ENCODE data around the gene SLC7A6OS. TPM values are rescaled to one million over a fixed set of nuclear protein-coding genes. Genes with fewer than 3 reads are reported as not detected.

The SLC7A6OS gene
- total RNA-seq, 1 experiment from 2014 or later: 16.4 TPM

GRCh38 chr16:68249371-68249770, 61.4 kb downstream of the SLC7A6OS start:
- BruUV-seq (replicated peaks): no TSS peak
- Histone ChIP-seq H4K20me1 (ENCODE audit: insufficient read depth) (no peaks in the 10 kb centered on the region), H3K27ac (ENCODE audit: low read depth, low read length) (no peak overlapping the region), H3K27me3 (ENCODE audit: insufficient read depth, low read length) (no peaks in the 10 kb centered on the region), H3K4me1 (ENCODE audit: control insufficient read depth in 1 of 2, insufficient read depth in 2 of 2, low read length in 2 of 2) (peaks cover 5 to 19% of the 10 kb centered on the region in 2 experiments; a peak in 3 of 4 replicates), H3K4me2 (ENCODE audit: low read length) (no peak overlapping the region), H3K79me2 (ENCODE audit: insufficient read depth, low read length) (peaks cover 10% of the 10 kb centered on the region; the same call in 1 of the 2 replicates), H3K9me2 (ENCODE audit: insufficient read depth) (no peaks in the 10 kb centered on the region), H3K9me3 (ENCODE audit: control insufficient read depth in 1 of 2, insufficient read depth in 1 of 2, low read depth in 1 of 2, low read length in 2 of 2) (no peaks in the 10 kb centered on the region), H2AFZ (ENCODE audit: low read depth, low read length, poor library complexity, severe bottlenecking) (no peak overlapping the region), H3K4me3 (replicated peaks in 1 of 2; ENCODE audit: low read depth in 1 of 2, low read length in 2 of 2) (no peak overlapping the region), H3K36me3 (ENCODE audit: control insufficient read depth in 1 of 2, insufficient read depth in 2 of 2, low read length in 2 of 2) (peaks cover 0 to 2% of the 10 kb centered on the region in 2 experiments; a peak in 2 of 4 replicates), H3K9ac (ENCODE audit: low read length) (no peak overlapping the region)
- TF ChIP-seq CEBPB (IDR thresholded peaks at IDR 0.05; ENCODE audit: low read depth): no peak
- no peak for TF ChIP-seq ZNF274 (IDR thresholded peaks at IDR 0.05; ENCODE audit: low read depth, low read length)
- no peak for TF ChIP-seq POLR2A (IDR thresholded peaks at IDR 0.05; ENCODE audit: borderline replicate concordance, extremely low read depth, insufficient read depth, insufficient read length)
- no peak for TF ChIP-seq EZH2phosphoT487 (IDR thresholded peaks at IDR 0.05; ENCODE audit: borderline replicate concordance)
- no peak for TF ChIP-seq EZH2 (IDR thresholded peaks at IDR 0.05)
- no peak for TF ChIP-seq SIN3A (IDR thresholded peaks at IDR 0.05; ENCODE audit: low read depth)
- no peak for TF ChIP-seq CTCF (IDR thresholded peaks at IDR 0.05 in 2 of 3, conservative IDR thresholded peaks at IDR 0.05 in 1 of 3; ENCODE audit: borderline replicate concordance in 1 of 3, insufficient read depth in 1 of 3, low read depth in 2 of 3, low read length in 2 of 3)
- no peak for TF ChIP-seq JUND (IDR thresholded peaks at IDR 0.05)
- no peak for TF ChIP-seq FOSL1 (IDR thresholded peaks at IDR 0.05; ENCODE audit: low read depth)
- no peak for TF ChIP-seq TCF7L2 (IDR thresholded peaks at IDR 0.05; ENCODE audit: borderline replicate concordance, extremely low read depth, insufficient read depth, insufficient read length)
- TF ChIP-seq RAD21 (IDR thresholded peaks at IDR 0.05; ENCODE audit: low read depth): no peak
- TF ChIP-seq POLR2AphosphoS5 (IDR thresholded peaks at IDR 0.05; ENCODE audit: low read depth, low read length): no peak
- intact Hi-C loops (cut with micrococcal nuclease): no loop called here
- ChIA-PET CTCF (no interaction called here), RAD21 (ENCODE audit: low non-redundant PET in 1 of 2, low total read pairs in 2 of 2, uncharacterized antibody in 2 of 2, unreplicated experiment in 2 of 2) (no interaction called here), POLR2A (no interaction called here)
- no peak for ATAC-seq
- DNase-seq (ENCODE audit: low read depth, low spot score): no peak

Other genes with a start within 250 kb of the SLC7A6OS start
- 25.6 TPM for gene NFATC3, start 225.6 kb downstream of the SLC7A6OS start, total RNA-seq (2021; ENCODE audit: unreplicated experiment)
- gene ESRP2, start 74.8 kb downstream of the SLC7A6OS start, total RNA-seq (2021; ENCODE audit: unreplicated experiment): 42.5 TPM
- 7.5 TPM for gene PLA2G15, start 65.6 kb downstream of the SLC7A6OS start, total RNA-seq (2021; ENCODE audit: unreplicated experiment)
- gene SLC7A6, start 46.4 kb downstream of the SLC7A6OS start, total RNA-seq (2021; ENCODE audit: unreplicated experiment): 28.5 TPM
- 34.4 TPM for gene PRMT7, start 73 bp upstream of the SLC7A6OS start, total RNA-seq (2021; ENCODE audit: unreplicated experiment)
- gene SMPD3, start 137.6 kb upstream of the SLC7A6OS start, total RNA-seq (2021; ENCODE audit: unreplicated experiment): 0.89 TPM
- gene ZFP90, start 228.3 kb upstream of the SLC7A6OS start, total RNA-seq (2021; ENCODE audit: unreplicated experiment): 21.8 TPM